ENCODE data around the gene C6orf62.
"Not testable (repeated sequence)": the region's sequence is repeated elsewhere in the genome, so short reads cannot be mapped to it uniquely, and the experiment has no call there.

C6orf62 gene

GRCh38 chr6:24743265-24743943, 24.4 kb upstream of the C6orf62 start:
- DNase-seq (ENCODE audit: low spot score): no peak

- no peak for DNase-seq (ENCODE audit: low spot score)
Measured at GRCh38 chr6:24742216-24742738, 23.3 kb upstream of the C6orf62 start.

GRCh38 chr6:24740861-24741260, 21.9 kb upstream of the C6orf62 start:
- DNase-seq (ENCODE audit: low spot score): no peak

- no peak for DNase-seq (ENCODE audit: low spot score)
Measured at GRCh38 chr6:24738741-24739140, 19.8 kb upstream of the C6orf62 start.

- not testable (repeated sequence) for DNase-seq (ENCODE audit: low spot score)
Measured at GRCh38 chr6:24734710-24735109, 15.8 kb upstream of the C6orf62 start.

- no peak for DNase-seq (ENCODE audit: low spot score)
Measured at GRCh38 chr6:24734166-24734565, 15.2 kb upstream of the C6orf62 start.

- DNase-seq (ENCODE audit: low spot score): not testable (repeated sequence)
Measured at GRCh38 chr6:24731456-24732134, 12.6 kb upstream of the C6orf62 start.

- DNase-seq (ENCODE audit: low spot score): not testable (repeated sequence)
Measured at GRCh38 chr6:24730653-24731052, 11.7 kb upstream of the C6orf62 start.

GRCh38 chr6:24723270-24723669, 4.3 kb upstream of the C6orf62 start:
- no peak for DNase-seq (ENCODE audit: low spot score)

- DNase-seq (ENCODE audit: low spot score): peak; percentile 80
Measured at GRCh38 chr6:24721461-24722215, 2.7 kb upstream of the C6orf62 start.

- peak; percentile 100 for DNase-seq (ENCODE audit: low spot score)
Measured at GRCh38 chr6:24720604-24721460, 1.9 kb upstream of the C6orf62 start.

GRCh38 chr6:24720131-24720603, 1.2 kb upstream of the C6orf62 start:
- peak; percentile 78 for DNase-seq (ENCODE audit: low spot score)

GRCh38 chr6:24718449-24719124, 367 bp downstream of the C6orf62 start:
- DNase-seq (ENCODE audit: low spot score): no peak

- not testable (repeated sequence) for DNase-seq (ENCODE audit: low spot score)
Measured at GRCh38 chr6:24716602-24717148, 2.3 kb downstream of the C6orf62 start.

GRCh38 chr6:24710519-24711303, 8.2 kb downstream of the C6orf62 start:
- DNase-seq (ENCODE audit: low spot score): no peak

- no peak for DNase-seq (ENCODE audit: low spot score)
Measured at GRCh38 chr6:24709014-24709711, 9.8 kb downstream of the C6orf62 start.

- no peak for DNase-seq (ENCODE audit: low spot score)
Measured at GRCh38 chr6:24708612-24709011, 10.3 kb downstream of the C6orf62 start.

GRCh38 chr6:24704468-24704867, 14.5 kb downstream of the C6orf62 start:
- DNase-seq (ENCODE audit: low spot score): no peak

GRCh38 chr6:24702720-24703282, 16.2 kb downstream of the C6orf62 start:
- DNase-seq (ENCODE audit: low spot score): no peak

Measured in CD4-positive, alpha-beta T cell treated with Interleukin-15 for 4 hours (primary cell).